ENCODE results near the gene DHRS3.
"Not testable (repeated sequence)": the region's sequence is repeated elsewhere in the genome, so short reads cannot be mapped to it uniquely, and the experiment has no call there.

DHRS3 gene

GRCh38 chr1:12565966-12566352 is 52.1 kb downstream of the DHRS3 start:
- peaks cover 19% of the 10 kb centered on the region for H3K9me3 ChIP-seq (ENCODE audit: control insufficient read depth, low read length)
- H3K36me3 ChIP-seq (ENCODE audit: control insufficient read depth, insufficient read depth, low read length, severe bottlenecking) = peaks cover 44% of the 10 kb centered on the region
- DNase-seq (ENCODE audit: low read depth) = peak; percentile 41
- H3K4me1 ChIP-seq (ENCODE audit: control insufficient read depth, insufficient read depth, low read length) = peaks cover 8% of the 10 kb centered on the region
- H3K9ac ChIP-seq (ENCODE audit: low read length) = no peak overlapping the region
- no peaks in the 10 kb centered on the region for H3K27me3 ChIP-seq (replicated peaks; ENCODE audit: control insufficient read depth, insufficient read depth, low read length)
- no peak overlapping the region for H3K4me3 ChIP-seq (ENCODE audit: low read length)

- Histone ChIP-seq H3K36me3 (ENCODE audit: control insufficient read depth, insufficient read depth, low read length, severe bottlenecking) (peaks cover 38% of the 10 kb centered on the region), H3K27me3 (replicated peaks; ENCODE audit: control insufficient read depth, insufficient read depth, low read length) (no peaks in the 10 kb centered on the region), H3K4me1 (ENCODE audit: control insufficient read depth, insufficient read depth, low read length) (peaks cover 8% of the 10 kb centered on the region), H3K9ac (ENCODE audit: low read length) (no peak overlapping the region), H3K9me3 (ENCODE audit: control insufficient read depth, low read length) (peaks cover 19% of the 10 kb centered on the region), H3K4me3 (ENCODE audit: low read length) (no peak overlapping the region)
- DNase-seq (ENCODE audit: low read depth) = peak; percentile 50
These were observed 52.7 kb downstream of the DHRS3 start for GRCh38 chr1:12565094-12565965.

GRCh38 chr1:12564251-12564650 is 53.8 kb downstream of the DHRS3 start:
- not testable (repeated sequence) for H3K9ac ChIP-seq (ENCODE audit: low read length); H3K27me3 ChIP-seq (replicated peaks; ENCODE audit: control insufficient read depth, insufficient read depth, low read length); DNase-seq (ENCODE audit: low read depth); H3K4me3 ChIP-seq (ENCODE audit: low read length); H3K4me1 ChIP-seq (ENCODE audit: control insufficient read depth, insufficient read depth, low read length)
- peaks cover 32% of the 10 kb centered on the region for H3K36me3 ChIP-seq (ENCODE audit: control insufficient read depth, insufficient read depth, low read length, severe bottlenecking)
- peaks cover 19% of the 10 kb centered on the region for H3K9me3 ChIP-seq (ENCODE audit: control insufficient read depth, low read length)

- H3K36me3 ChIP-seq (ENCODE audit: control insufficient read depth, insufficient read depth, low read length, severe bottlenecking) = peaks cover 22% of the 10 kb centered on the region
- H3K4me1 ChIP-seq (ENCODE audit: control insufficient read depth, insufficient read depth, low read length) = peaks cover 8% of the 10 kb centered on the region
- no peak overlapping the region for H3K9ac ChIP-seq (ENCODE audit: low read length)
- peaks cover 19% of the 10 kb centered on the region for H3K9me3 ChIP-seq (ENCODE audit: control insufficient read depth, low read length)
- DNase-seq (ENCODE audit: low read depth) = no peak
- no peak overlapping the region for H3K4me3 ChIP-seq (ENCODE audit: low read length)
- H3K27me3 ChIP-seq (replicated peaks; ENCODE audit: control insufficient read depth, insufficient read depth, low read length) = no peaks in the 10 kb centered on the region
These were observed 54.9 kb downstream of the DHRS3 start for GRCh38 chr1:12562955-12563576.

- H3K27me3 ChIP-seq (replicated peaks; ENCODE audit: control insufficient read depth, insufficient read depth, low read length) = no peaks in the 10 kb centered on the region
- H3K9ac ChIP-seq (ENCODE audit: low read length) = no peak overlapping the region
- peaks cover 19% of the 10 kb centered on the region for H3K9me3 ChIP-seq (ENCODE audit: control insufficient read depth, low read length)
- no peak for DNase-seq (ENCODE audit: low read depth)
- H3K4me3 ChIP-seq (ENCODE audit: low read length) = no peak overlapping the region
- peaks cover 20% of the 10 kb centered on the region for H3K4me1 ChIP-seq (ENCODE audit: control insufficient read depth, insufficient read depth, low read length)
- H3K36me3 ChIP-seq (ENCODE audit: control insufficient read depth, insufficient read depth, low read length, severe bottlenecking) = peaks cover 3% of the 10 kb centered on the region
These were observed 56.9 kb downstream of the DHRS3 start for GRCh38 chr1:12561121-12561520.

DNA sequence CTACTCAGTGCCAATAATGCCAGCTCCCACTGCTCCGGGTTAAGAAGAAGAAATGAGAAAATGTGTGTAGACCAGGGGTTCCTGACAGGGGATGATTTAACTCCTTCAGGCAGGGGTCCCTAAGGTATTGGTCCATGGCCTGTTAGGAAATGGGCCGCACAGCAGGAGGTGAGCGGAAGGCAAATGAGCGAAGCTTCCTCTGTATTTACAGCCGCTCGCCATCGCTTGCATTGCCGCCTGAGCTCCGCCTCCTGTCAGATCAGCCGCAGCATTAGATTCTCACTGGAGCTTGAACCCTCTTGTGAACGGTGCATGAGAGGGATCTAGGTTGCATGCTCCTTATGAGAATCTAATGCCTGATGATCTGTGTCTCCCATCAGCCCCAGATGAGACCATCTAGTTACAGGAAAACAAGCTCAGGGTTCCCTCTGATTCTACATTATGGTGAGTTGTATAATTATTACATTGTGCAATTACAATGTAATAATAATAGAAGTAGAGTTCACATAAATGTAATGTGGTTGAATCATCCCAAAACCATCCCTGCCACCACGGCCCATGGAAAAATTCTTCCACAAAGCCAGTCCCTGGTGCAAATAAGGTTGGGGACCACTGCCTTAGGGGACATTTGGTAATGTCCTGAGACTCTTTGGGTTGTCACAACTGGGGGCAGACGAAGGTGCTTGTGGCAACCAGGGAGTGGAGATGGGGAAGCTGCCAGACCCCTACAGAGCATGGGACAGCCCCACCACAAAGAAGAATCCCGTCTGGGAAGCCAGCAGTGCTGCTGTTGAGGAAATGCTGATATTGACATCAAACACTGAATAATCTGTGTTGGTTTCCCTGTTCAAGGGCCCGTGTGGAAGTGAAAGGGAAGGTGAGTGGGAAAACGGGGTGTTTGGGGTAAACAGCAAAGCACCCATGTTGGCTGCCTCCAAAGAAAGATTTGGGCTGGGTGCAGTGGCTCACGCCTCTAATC is 60.8 kb downstream of the DHRS3 start:
- Histone ChIP-seq H3K9ac (ENCODE audit: low read length) (peak overlapping the region; percentile 72), H3K4me3 (ENCODE audit: low read length) (peak overlapping the region; percentile 42), H3K9me3 (ENCODE audit: control insufficient read depth, low read length) (peaks cover under 1% of the 10 kb centered on the region), H3K27me3 (replicated peaks; ENCODE audit: control insufficient read depth, insufficient read depth, low read length) (no peaks in the 10 kb centered on the region), H3K36me3 (ENCODE audit: control insufficient read depth, insufficient read depth, low read length, severe bottlenecking) (no peaks in the 10 kb centered on the region), H3K4me1 (ENCODE audit: control insufficient read depth, insufficient read depth, low read length) (peaks cover 26% of the 10 kb centered on the region)
- DNase-seq (ENCODE audit: low read depth) = peak; percentile 39

- Histone ChIP-seq H3K4me1 (ENCODE audit: control insufficient read depth, insufficient read depth, low read length) (peaks cover 26% of the 10 kb centered on the region), H3K4me3 (ENCODE audit: low read length) (peak overlapping the region; percentile 42), H3K36me3 (ENCODE audit: control insufficient read depth, insufficient read depth, low read length, severe bottlenecking) (no peaks in the 10 kb centered on the region), H3K27me3 (replicated peaks; ENCODE audit: control insufficient read depth, insufficient read depth, low read length) (no peaks in the 10 kb centered on the region), H3K9me3 (ENCODE audit: control insufficient read depth, low read length) (no peaks in the 10 kb centered on the region), H3K9ac (ENCODE audit: low read length) (peak overlapping the region; percentile 72)
- peak; percentile 92 for DNase-seq (ENCODE audit: low read depth)
These were observed 61.6 kb downstream of the DHRS3 start for GRCh38 chr1:12556368-12556930.

DNA sequence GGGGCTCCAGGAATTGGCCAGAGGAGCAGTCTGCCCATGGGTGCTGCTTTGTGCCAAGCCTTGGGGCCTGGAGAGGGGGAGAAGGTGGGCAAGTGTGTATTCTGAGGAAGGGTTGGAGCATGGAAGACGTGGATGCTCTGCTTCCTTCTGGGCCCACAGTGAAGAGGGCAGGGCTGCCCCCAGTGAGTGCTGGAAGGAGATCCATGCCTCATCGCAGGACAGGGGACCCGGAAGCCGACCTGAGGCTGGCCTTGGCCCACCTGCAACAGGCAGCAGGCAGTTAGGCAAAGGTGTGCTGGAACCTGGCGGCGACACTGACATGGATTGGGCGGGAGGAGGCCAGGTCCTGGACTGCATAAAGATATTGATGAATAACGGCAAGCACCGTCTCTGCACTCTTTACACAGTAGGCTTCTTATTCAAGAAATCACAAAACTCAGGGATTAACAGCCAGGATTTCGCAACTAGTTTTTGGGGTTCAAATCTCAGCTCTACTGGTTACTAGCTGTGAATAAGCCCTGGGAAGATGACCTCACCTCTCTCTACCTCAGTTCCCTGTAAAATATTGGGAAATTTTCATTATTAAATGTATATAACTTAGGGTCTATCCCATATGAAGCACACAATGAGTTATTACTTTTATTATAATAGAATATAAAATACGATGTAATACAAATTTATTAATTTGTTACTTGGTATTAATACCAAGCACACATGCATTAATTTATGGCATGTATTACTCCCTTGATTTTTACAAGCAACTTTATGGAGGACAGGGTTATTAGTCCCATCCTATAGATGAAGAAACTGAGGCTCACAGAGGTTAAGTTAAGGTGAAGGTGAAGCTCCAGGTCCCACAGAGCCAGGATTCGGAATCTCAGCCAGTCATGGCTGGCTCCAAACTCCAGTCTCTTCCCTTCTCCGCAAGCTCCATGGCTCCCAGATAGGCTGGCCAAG is 62.3 kb downstream of the DHRS3 start:
- Histone ChIP-seq H3K4me1 (ENCODE audit: control insufficient read depth, insufficient read depth, low read length) (peaks cover 26% of the 10 kb centered on the region), H3K27me3 (replicated peaks; ENCODE audit: control insufficient read depth, insufficient read depth, low read length) (no peaks in the 10 kb centered on the region), H3K36me3 (ENCODE audit: control insufficient read depth, insufficient read depth, low read length, severe bottlenecking) (no peaks in the 10 kb centered on the region), H3K9me3 (ENCODE audit: control insufficient read depth, low read length) (no peaks in the 10 kb centered on the region), H3K4me3 (ENCODE audit: low read length) (no peak overlapping the region), H3K9ac (ENCODE audit: low read length) (peak overlapping the region; percentile 43)
- no peak for DNase-seq (ENCODE audit: low read depth)

GRCh38 chr1:12554521-12555305 is 63.3 kb downstream of the DHRS3 start:
- no peak overlapping the region for H3K9ac ChIP-seq (ENCODE audit: low read length)
- no peak for DNase-seq (ENCODE audit: low read depth)
- no peaks in the 10 kb centered on the region for H3K9me3 ChIP-seq (ENCODE audit: control insufficient read depth, low read length)
- H3K27me3 ChIP-seq (replicated peaks; ENCODE audit: control insufficient read depth, insufficient read depth, low read length) = no peaks in the 10 kb centered on the region
- no peak overlapping the region for H3K4me3 ChIP-seq (ENCODE audit: low read length)
- no peaks in the 10 kb centered on the region for H3K36me3 ChIP-seq (ENCODE audit: control insufficient read depth, insufficient read depth, low read length, severe bottlenecking)
- H3K4me1 ChIP-seq (ENCODE audit: control insufficient read depth, insufficient read depth, low read length) = peaks cover 35% of the 10 kb centered on the region
